ENCODE results near the gene PAX5. TPM values are rescaled to one million over a fixed set of nuclear protein-coding genes. Genes with fewer than 3 reads are reported as not detected.
A peak's percentile ranks its signal among the peaks of the same experiment; 100 is the strongest.

Gene PAX5
- polyA plus RNA-seq, 2 of the 4 experiments (the other 2 are of a cell fraction): not detected

- no peak for TF ChIP-seq ATOH8 (CRISPR knock-in tag; IDR thresholded peaks at IDR 0.05; ENCODE audit: low read depth)
- TF ChIP-seq, protein P1, sequence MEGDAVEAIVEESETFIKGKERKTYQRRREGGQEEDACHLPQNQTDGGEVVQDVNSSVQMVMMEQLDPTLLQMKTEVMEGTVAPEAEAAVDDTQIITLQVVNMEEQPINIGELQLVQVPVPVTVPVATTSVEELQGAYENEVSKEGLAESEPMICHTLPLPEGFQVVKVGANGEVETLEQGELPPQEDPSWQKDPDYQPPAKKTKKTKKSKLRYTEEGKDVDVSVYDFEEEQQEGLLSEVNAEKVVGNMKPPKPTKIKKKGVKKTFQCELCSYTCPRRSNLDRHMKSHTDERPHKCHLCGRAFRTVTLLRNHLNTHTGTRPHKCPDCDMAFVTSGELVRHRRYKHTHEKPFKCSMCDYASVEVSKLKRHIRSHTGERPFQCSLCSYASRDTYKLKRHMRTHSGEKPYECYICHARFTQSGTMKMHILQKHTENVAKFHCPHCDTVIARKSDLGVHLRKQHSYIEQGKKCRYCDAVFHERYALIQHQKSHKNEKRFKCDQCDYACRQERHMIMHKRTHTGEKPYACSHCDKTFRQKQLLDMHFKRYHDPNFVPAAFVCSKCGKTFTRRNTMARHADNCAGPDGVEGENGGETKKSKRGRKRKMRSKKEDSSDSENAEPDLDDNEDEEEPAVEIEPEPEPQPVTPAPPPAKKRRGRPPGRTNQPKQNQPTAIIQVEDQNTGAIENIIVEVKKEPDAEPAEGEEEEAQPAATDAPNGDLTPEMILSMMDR (IDR thresholded peaks at IDR 0.05): no peak
- no peak for TF ChIP-seq TP53 (CRISPR knock-in tag; IDR thresholded peaks at IDR 0.05)
- FAIRE-seq (no peak), ATAC-seq (no peak), DNase-seq (ENCODE audit: low read depth in 1 of 2, low spot score in 1 of 2) (no peak)
- POLR2A ChIA-PET: no interaction called here
- Histone ChIP-seq H3K27ac (no peak overlapping the region), H3K9me3 (no peaks in the 10 kb centered on the region), H3K4me2 (no peak overlapping the region), H3K4me3 (no peak overlapping the region), H3K4me1 (no peaks in the 10 kb centered on the region)
- CTCF ChIA-PET: no interaction called here
These were observed 221.5 kb downstream of the PAX5 start for GRCh38 chr9:36812556-36812955.

DNA sequence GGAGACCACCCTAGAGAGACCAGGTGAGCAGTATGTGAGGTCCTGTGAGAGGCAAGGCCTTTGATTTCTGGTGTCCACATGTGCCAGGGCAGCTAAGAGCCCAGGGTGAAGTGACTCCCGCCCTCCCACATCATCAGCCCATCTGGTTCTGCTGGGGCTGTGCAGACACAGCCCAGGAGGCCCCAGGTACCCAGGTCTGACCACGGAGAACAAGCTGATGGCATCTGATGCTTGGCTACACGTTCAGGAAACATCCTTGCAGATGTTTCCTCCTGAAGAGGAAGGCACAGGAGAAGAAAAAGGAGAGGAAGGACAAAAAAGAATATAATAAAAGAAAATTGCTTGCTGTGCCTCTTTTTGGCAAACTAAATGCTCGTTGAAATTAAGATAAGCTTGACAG lies 225.8 kb downstream of the PAX5 start:
- no peak for DNase-seq (ENCODE audit: low read depth in 1 of 2, low spot score in 1 of 2)
- no peak for TF ChIP-seq ZC3H11A (IDR thresholded peaks at IDR 0.05)
- TF ChIP-seq HEYL (CRISPR knock-in tag; IDR thresholded peaks at IDR 0.05): no peak
- TF ChIP-seq RFX5 (IDR thresholded peaks at IDR 0.05): no peak
- TF ChIP-seq POLR2AphosphoS2 (conservative IDR thresholded peaks at IDR 0.05; ENCODE audit: low read length): no peak
- no peak for TF ChIP-seq ZFP36 (IDR thresholded peaks at IDR 0.05; ENCODE audit: borderline replicate concordance, partially characterized antibody)
- TF ChIP-seq HES2 (IDR thresholded peaks at IDR 0.05): no peak
- TF ChIP-seq, protein P2, sequence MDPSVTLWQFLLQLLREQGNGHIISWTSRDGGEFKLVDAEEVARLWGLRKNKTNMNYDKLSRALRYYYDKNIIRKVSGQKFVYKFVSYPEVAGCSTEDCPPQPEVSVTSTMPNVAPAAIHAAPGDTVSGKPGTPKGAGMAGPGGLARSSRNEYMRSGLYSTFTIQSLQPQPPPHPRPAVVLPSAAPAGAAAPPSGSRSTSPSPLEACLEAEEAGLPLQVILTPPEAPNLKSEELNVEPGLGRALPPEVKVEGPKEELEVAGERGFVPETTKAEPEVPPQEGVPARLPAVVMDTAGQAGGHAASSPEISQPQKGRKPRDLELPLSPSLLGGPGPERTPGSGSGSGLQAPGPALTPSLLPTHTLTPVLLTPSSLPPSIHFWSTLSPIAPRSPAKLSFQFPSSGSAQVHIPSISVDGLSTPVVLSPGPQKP (IDR thresholded peaks at IDR 0.05; ENCODE audit: low read depth, low read length): no peak
- no peak for FAIRE-seq
- H3K4me3 ChIP-seq: no peak overlapping the region
- ChIA-PET CTCF (interaction anchor here (0.6 to 2.8 kb wide), 3 partner anchors 9 to 141 kb away, joined by 4 to 13 read pairs (median 4); no protein-coding TSS in a partner anchor), POLR2A (no interaction called here)
- ATAC-seq: no peak
- H3K4me2 ChIP-seq: no peak overlapping the region
- 31% methylated on average over 2 of the region's 4 CpGs for WGBS (ENCODE audit: missing lambda C conversion rate)
- no peaks in the 10 kb centered on the region for H3K4me1 ChIP-seq
- no peak overlapping the region for H3K27ac ChIP-seq
- H3K9me3 ChIP-seq: no peaks in the 10 kb centered on the region

DNA sequence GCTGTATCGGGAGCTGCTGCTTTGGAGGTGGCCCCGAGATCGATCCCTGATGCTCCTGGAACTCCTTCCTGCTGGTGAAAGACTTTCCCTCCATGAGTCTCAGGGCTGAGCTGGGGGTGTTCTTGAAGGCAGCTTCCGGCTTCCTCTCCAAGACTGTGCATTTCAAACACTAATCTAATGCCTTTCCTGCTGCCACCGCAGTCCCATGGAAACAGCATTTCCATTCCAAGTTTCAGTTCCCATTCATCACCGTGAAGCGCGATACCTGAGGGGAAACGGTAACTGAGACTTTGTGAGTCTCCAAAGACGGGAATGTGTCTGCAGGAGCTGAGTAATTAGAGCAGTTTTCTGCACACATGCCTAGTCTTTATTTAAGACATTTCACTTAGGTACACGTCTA lies 230.1 kb downstream of the PAX5 start:
- FAIRE-seq (no peak), DNase-seq (ENCODE audit: low read depth in 1 of 2, low spot score in 1 of 2) (no peak), ATAC-seq (no peak)
- ChIA-PET CTCF (interaction anchor here (0.7 to 12.3 kb wide), 6 partner anchors 11 to 164 kb away, joined by 3 to 95 read pairs (median 4); no protein-coding TSS in a partner anchor), POLR2A (no interaction called here)
- Histone ChIP-seq H3K4me1 (0 out of 3 replicates have a peak, but pooled peaks cover 5% of the 10 kb centered on the region), H3K9me3 (no peaks in the 10 kb centered on the region; the same call in 2 of the 3 replicates), H3K27ac (no peak overlapping the region), H3K4me3 (no peak overlapping the region), H3K4me2 (no peak overlapping the region)
- WGBS (ENCODE audit: missing lambda C conversion rate): 70% methylated on average over 11 of the region's 11 CpGs
- TF ChIP-seq KDM1A (IDR thresholded peaks at IDR 0.05; ENCODE audit: low read depth) (no peak), POLR2AphosphoS2 (conservative IDR thresholded peaks at IDR 0.05; ENCODE audit: low read length) (no peak), HEYL (CRISPR knock-in tag; IDR thresholded peaks at IDR 0.05) (no peak), EHF (CRISPR knock-in tag; IDR thresholded peaks at IDR 0.05) (no peak), NFE2L2 (conservative IDR thresholded peaks at IDR 0.05; ENCODE audit: low read length) (no peak)

- peak overlapping the region; percentile 61 for H3K4me2 ChIP-seq
- POLR2A ChIA-PET: no interaction called here
- DNase-seq (ENCODE audit: low read depth in 1 of 2, low spot score in 1 of 2): peak in 1 of 2 experiments; percentile 25
- FAIRE-seq: no peak
- peak; percentile 47 to 78; a peak in 3 of 6 replicates for ATAC-seq
- WGBS (ENCODE audit: missing lambda C conversion rate): 11% methylated on average over 15 of the region's 15 CpGs
- CTCF ChIA-PET: interaction anchor here (1.1 to 12.3 kb wide), 2 partner anchors 29 to 56 kb away, joined by 3 to 95 read pairs; no protein-coding TSS in a partner anchor
- H3K4me1 ChIP-seq: 0 out of 3 replicates have a peak, but pooled peaks cover 5% of the 10 kb centered on the region
- H3K4me3 ChIP-seq: no peak overlapping the region
- H3K27ac ChIP-seq: no peak overlapping the region
- no peaks in the 10 kb centered on the region; the same call in 2 of the 3 replicates for H3K9me3 ChIP-seq
- TF ChIP-seq EP300 (IDR thresholded peaks at IDR 0.05): no peak
- TF ChIP-seq, protein P3, sequence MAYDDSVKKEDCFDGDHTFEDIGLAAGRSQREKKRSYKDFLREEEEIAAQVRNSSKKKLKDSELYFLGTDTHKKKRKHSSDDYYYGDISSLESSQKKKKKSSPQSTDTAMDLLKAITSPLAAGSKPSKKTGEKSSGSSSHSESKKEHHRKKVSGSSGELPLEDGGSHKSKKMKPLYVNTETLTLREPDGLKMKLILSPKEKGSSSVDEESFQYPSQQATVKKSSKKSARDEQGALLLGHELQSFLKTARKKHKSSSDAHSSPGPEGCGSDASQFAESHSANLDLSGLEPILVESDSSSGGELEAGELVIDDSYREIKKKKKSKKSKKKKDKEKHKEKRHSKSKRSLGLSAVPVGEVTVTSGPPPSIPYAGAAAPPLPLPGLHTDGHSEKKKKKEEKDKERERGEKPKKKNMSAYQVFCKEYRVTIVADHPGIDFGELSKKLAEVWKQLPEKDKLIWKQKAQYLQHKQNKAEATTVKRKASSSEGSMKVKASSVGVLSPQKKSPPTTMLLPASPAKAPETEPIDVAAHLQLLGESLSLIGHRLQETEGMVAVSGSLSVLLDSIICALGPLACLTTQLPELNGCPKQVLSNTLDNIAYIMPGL (CRISPR knock-in tag; IDR thresholded peaks at IDR 0.05; ENCODE audit: borderline replicate concordance): no peak
- no peak for TF ChIP-seq ZNF302 (CRISPR knock-in tag; IDR thresholded peaks at IDR 0.05)
- TF ChIP-seq HOXA7 (CRISPR knock-in tag; IDR thresholded peaks at IDR 0.05): no peak
- no peak for TF ChIP-seq CHD4 (IDR thresholded peaks at IDR 0.05; ENCODE audit: borderline replicate concordance)
- no peak for TF ChIP-seq NR3C1 (IDR thresholded peaks at IDR 0.05)
- no peak for TF ChIP-seq CBX8 (IDR thresholded peaks at IDR 0.05)
- TF ChIP-seq BHLHE40 (IDR thresholded peaks at IDR 0.05; ENCODE audit: low read depth, low read length): no peak
- TF ChIP-seq EHF (CRISPR knock-in tag; IDR thresholded peaks at IDR 0.05): no peak
- no peak for TF ChIP-seq TP53 (CRISPR knock-in tag; IDR thresholded peaks at IDR 0.05)
- TF ChIP-seq E2F6 (IDR thresholded peaks at IDR 0.05; ENCODE audit: borderline replicate concordance, low read depth): no peak
- TF ChIP-seq, protein P4, sequence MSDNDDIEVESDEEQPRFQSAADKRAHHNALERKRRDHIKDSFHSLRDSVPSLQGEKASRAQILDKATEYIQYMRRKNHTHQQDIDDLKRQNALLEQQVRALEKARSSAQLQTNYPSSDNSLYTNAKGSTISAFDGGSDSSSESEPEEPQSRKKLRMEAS (IDR thresholded peaks at IDR 0.05): no peak
These were observed 231.7 kb downstream of the PAX5 start for GRCh38 chr9:36802201-36802920.

Data from A549 (cell line).